ENCODE results near the gene PPM1A. TPM values are rescaled to one million over a fixed set of nuclear protein-coding genes. Genes with fewer than 3 reads are reported as not detected.

The PPM1A gene
- total and polyA plus RNA-seq, 9 of the 15 experiments (the other 6 are each of a cell fraction or from before 2014, with no cell fraction given) = 5.5 to 23.9 (median 15.2) TPM

DNA sequence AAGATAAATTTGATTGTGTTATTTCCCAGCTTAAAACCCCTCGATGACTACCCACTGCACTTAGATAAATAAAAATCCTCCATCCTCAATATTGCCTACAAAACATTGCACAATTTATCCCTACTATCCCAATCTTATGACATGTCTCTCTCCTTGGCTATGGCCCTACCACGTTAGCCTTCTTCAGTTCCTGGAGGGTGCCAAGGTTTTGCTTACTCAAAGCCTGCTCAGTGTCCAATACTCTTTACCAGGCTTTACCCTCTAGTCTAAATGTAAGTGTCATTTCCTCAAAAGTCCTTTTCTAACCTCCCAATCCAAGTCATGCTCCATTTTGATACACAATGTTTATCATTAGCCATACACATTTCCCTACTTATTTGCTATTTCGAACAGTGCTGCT is 35.0 kb upstream of the PPM1A start:
- FAIRE-seq (no peak), ATAC-seq (no peak), DNase-seq (ENCODE audit: extremely low read depth in 1 of 4, low spot score in 3 of 4) (no peak)
- no peaks in the 10 kb centered on the region for H3K4me1 ChIP-seq (replicated peaks in 1 of 2; ENCODE audit: control insufficient read depth in 2 of 2, insufficient read depth in 2 of 2, low read length in 2 of 2)
- ChIA-PET POLR2A (no interaction called here), CTCF (ENCODE audit: low intra/inter-chr PET ratio) (no interaction called here)
- intact Hi-C loops (cut with micrococcal nuclease) (no loop called here), in situ Hi-C loops (cut with MboI) (no loop called here)
- no peak overlapping the region for H3K9ac ChIP-seq (ENCODE audit: insufficient read depth in 1 of 2, low read depth in 2 of 2, low read length in 2 of 2)
- no peaks in the 10 kb centered on the region for H3K27me3 ChIP-seq (ENCODE audit: control insufficient read depth in 2 of 2, insufficient read depth in 2 of 2, low read length in 2 of 2)
- no peaks in the 10 kb centered on the region for H3K9me3 ChIP-seq (replicated peaks; ENCODE audit: control insufficient read depth, insufficient read depth, low read depth, low read length)
- no peaks in the 10 kb centered on the region for H3K9me1 ChIP-seq (ENCODE audit: control insufficient read depth, insufficient read depth, low read length)
- H3K4me2 ChIP-seq (ENCODE audit: insufficient read depth, low read length) = no peak overlapping the region
- BruUV-seq (replicated peaks) = no TSS peak
- H3K4me3 ChIP-seq = no peak overlapping the region
- no peaks in the 10 kb centered on the region for H3K79me2 ChIP-seq (ENCODE audit: control insufficient read depth, insufficient read depth, low read length)
- H3K36me3 ChIP-seq (ENCODE audit: control insufficient read depth, insufficient read depth, low read length) = no peaks in the 10 kb centered on the region
- WGBS (ENCODE audit: insufficient coverage, low coverage, missing lambda C conversion rate) = 8% methylated on average over 3 of the region's 3 CpGs
- H2AFZ ChIP-seq (ENCODE audit: low read depth, low read length) = no peak overlapping the region
- no peaks in the 10 kb centered on the region for H4K20me1 ChIP-seq (replicated peaks; ENCODE audit: control insufficient read depth, insufficient read depth, low read length)
- no peak overlapping the region for H3K27ac ChIP-seq (ENCODE audit: extremely low read depth, low read depth, low read length)
- TF ChIP-seq, protein P1, sequence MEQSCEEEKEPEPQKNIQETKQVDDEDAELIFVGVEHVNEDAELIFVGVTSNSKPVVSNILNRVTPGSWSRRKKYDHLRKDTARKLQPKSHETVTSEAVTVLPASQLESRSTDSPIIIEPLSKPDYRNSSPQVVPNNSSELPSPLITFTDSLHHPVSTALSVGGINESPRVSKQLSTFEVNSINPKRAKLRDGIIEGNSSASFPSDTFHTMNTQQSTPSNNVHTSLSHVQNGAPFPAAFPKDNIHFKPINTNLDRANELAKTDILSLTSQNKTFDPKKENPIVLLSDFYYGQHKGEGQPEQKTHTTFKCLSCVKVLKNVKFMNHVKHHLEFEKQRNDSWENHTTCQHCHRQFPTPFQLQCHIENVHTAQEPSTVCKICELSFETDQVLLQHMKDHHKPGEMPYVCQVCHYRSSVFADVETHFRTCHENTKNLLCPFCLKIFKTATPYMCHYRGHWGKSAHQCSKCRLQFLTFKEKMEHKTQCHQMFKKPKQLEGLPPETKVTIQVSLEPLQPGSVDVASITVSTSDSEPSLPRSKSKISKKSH (CRISPR knock-in tag; IDR thresholded peaks at IDR 0.05) = no peak
- TF ChIP-seq PURB (CRISPR knock-in tag; IDR thresholded peaks at IDR 0.05; ENCODE audit: low read depth) (no peak), ARID1B (IDR thresholded peaks at IDR 0.05) (no peak), POLR2H (tag; IDR thresholded peaks at IDR 0.05; ENCODE audit: low read depth) (no peak), C11orf30 (IDR thresholded peaks at IDR 0.05; ENCODE audit: low read depth) (no peak), ZBED1 (IDR thresholded peaks at IDR 0.05) (no peak), RBM39 (optimal IDR thresholded peaks at IDR 0.05; ENCODE audit: low read depth, low read length) (no peak), KDM5B (IDR thresholded peaks at IDR 0.05; ENCODE audit: insufficient replicate concordance, low read depth, low read length) (no peak), NR1H2 (CRISPR knock-in tag; IDR thresholded peaks at IDR 0.05) (no peak), OTX1 (CRISPR knock-in tag; IDR thresholded peaks at IDR 0.05) (no peak), ZNF717 (CRISPR knock-in tag; IDR thresholded peaks at IDR 0.05) (no peak), ZNF282 (CRISPR knock-in tag; IDR thresholded peaks at IDR 0.05) (no peak), TFAM (CRISPR knock-in tag; conservative IDR thresholded peaks at IDR 0.05) (no peak), KHSRP (IDR thresholded peaks at IDR 0.05) (no peak), NFRKB (IDR thresholded peaks at IDR 0.05; ENCODE audit: low read depth) (no peak), NFE2L1 (tag; IDR thresholded peaks at IDR 0.05; ENCODE audit: borderline replicate concordance, low read depth) (no peak)
- TF ChIP-seq, protein P2, sequence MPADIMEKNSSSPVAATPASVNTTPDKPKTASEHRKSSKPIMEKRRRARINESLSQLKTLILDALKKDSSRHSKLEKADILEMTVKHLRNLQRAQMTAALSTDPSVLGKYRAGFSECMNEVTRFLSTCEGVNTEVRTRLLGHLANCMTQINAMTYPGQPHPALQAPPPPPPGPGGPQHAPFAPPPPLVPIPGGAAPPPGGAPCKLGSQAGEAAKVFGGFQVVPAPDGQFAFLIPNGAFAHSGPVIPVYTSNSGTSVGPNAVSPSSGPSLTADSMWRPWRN (IDR thresholded peaks at IDR 0.05; ENCODE audit: low read depth) = no peak
- TF ChIP-seq, protein P3, sequence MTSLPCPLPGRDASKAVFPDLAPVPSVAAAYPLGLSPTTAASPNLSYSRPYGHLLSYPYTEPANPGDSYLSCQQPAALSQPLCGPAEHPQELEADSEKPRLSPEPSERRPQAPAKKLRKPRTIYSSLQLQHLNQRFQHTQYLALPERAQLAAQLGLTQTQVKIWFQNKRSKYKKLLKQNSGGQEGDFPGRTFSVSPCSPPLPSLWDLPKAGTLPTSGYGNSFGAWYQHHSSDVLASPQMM (CRISPR knock-in tag; IDR thresholded peaks at IDR 0.05) = no peak
- TF ChIP-seq, protein P4, sequence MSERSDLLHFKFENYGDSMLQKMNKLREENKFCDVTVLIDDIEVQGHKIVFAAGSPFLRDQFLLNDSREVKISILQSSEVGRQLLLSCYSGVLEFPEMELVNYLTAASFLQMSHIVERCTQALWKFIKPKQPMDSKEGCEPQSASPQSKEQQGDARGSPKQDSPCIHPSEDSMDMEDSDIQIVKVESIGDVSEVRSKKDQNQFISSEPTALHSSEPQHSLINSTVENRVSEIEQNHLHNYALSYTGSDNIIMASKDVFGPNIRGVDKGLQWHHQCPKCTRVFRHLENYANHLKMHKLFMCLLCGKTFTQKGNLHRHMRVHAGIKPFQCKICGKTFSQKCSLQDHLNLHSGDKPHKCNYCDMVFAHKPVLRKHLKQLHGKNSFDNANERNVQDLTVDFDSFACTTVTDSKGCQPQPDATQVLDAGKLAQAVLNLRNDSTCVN (CRISPR knock-in tag; IDR thresholded peaks at IDR 0.05) = no peak

Data from K562 (cell line).